RKO (cell line): ENCODE measurements around the gene ROPN1B.
"Not testable (repeated sequence)": the region's sequence is repeated elsewhere in the genome, so short reads cannot be mapped to it uniquely, and the experiment has no call there.

ENCODE experiments used
- DNase-seq: peaks from one replicate; pipeline ENCODE4 v3.0.0-alpha.2; 2016; ENCODE audit warnings: low spot score

Gene ROPN1B

GRCh38 chr3:125968701-125969592 is at the start of gene ROPN1B:
Gene ROPN1B, plus strand, starts transcription at chr3:125969178. Its CDS starts 2,877 bp downstream, at chr3:125972055.
- DNase-seq: not testable (repeated sequence)

GRCh38 chr3:125920191-125920590 is 48.8 kb upstream of the ROPN1B start:
- DNase-seq: not testable (repeated sequence)

- not testable (repeated sequence) for DNase-seq
Observed at GRCh38 chr3:125920751-125921279, 48.2 kb upstream of the ROPN1B start.

GRCh38 chr3:125921712-125922111 is 47.3 kb upstream of the ROPN1B start:
- peak; percentile 55 for DNase-seq

GRCh38 chr3:125923324-125924115 is 45.5 kb upstream of the ROPN1B start:
- not testable (repeated sequence) for DNase-seq

GRCh38 chr3:125924276-125924675 is 44.7 kb upstream of the ROPN1B start:
- DNase-seq: not testable (repeated sequence)

- not testable (repeated sequence) for DNase-seq
Observed at GRCh38 chr3:125925727-125926126, 43.3 kb upstream of the ROPN1B start.

GRCh38 chr3:125928771-125929545 is 40.0 kb upstream of the ROPN1B start:
- DNase-seq: peak; percentile 2

- not testable (repeated sequence) for DNase-seq
Observed at GRCh38 chr3:125929765-125930164, 39.2 kb upstream of the ROPN1B start.

GRCh38 chr3:125931355-125931880 is 37.6 kb upstream of the ROPN1B start:
- DNase-seq: not testable (repeated sequence)

GRCh38 chr3:125933397-125934173 is 35.4 kb upstream of the ROPN1B start:
- not testable (repeated sequence) for DNase-seq

- DNase-seq: not testable (repeated sequence)
Observed at GRCh38 chr3:125935252-125935874, 33.6 kb upstream of the ROPN1B start.

GRCh38 chr3:125936210-125936815 is 32.7 kb upstream of the ROPN1B start:
- DNase-seq: not testable (repeated sequence)

- DNase-seq: not testable (repeated sequence)
Observed at GRCh38 chr3:125936891-125937290, 32.1 kb upstream of the ROPN1B start.

- DNase-seq: not testable (repeated sequence)
Observed at GRCh38 chr3:125947806-125948205, 21.2 kb upstream of the ROPN1B start.

- DNase-seq: peak; percentile 12
Observed at GRCh38 chr3:125948901-125949300, 20.1 kb upstream of the ROPN1B start.

- DNase-seq: not testable (repeated sequence)
Observed at GRCh38 chr3:125951176-125951575, 17.8 kb upstream of the ROPN1B start.

GRCh38 chr3:125957020-125957419 is 12.0 kb upstream of the ROPN1B start:
- DNase-seq: not testable (repeated sequence)

- DNase-seq: no peak
Observed at GRCh38 chr3:125957674-125958510, 11.1 kb upstream of the ROPN1B start.
